GM21717 (cell line): ENCODE data around the gene ZNF718.
A peak's percentile ranks its signal among the peaks of the same experiment; 100 is the strongest.
"Not testable (repeated sequence)": the region's sequence is repeated elsewhere in the genome, so short reads cannot be mapped to it uniquely, and the experiment has no call there.

Source experiments
- ATAC-seq: cut with Tn5 transposase; IDR thresholded peaks from one replicate; pipeline ENCODE4 v1.9.1; 2021; ENCODE audit warnings: mild to moderate bottlenecking, moderate library complexity; ENCODE audit not compliant: unreplicated experiment

The ZNF718 gene

GRCh38 chr4:124275-125081 is at the start of gene ZNF718:
TSS of gene ZNF718 (plus strand) at chr4:124501. CDS start at chr4:124671, 170 bp downstream.
- ATAC-seq = peak; percentile 100

- ATAC-seq = no peak
Observed at GRCh38 chr4:85951-86350, 38.4 kb upstream of the ZNF718 start.

GRCh38 chr4:86559-87324 is 37.6 kb upstream of the ZNF718 start:
- ATAC-seq = not testable (repeated sequence)

DNA sequence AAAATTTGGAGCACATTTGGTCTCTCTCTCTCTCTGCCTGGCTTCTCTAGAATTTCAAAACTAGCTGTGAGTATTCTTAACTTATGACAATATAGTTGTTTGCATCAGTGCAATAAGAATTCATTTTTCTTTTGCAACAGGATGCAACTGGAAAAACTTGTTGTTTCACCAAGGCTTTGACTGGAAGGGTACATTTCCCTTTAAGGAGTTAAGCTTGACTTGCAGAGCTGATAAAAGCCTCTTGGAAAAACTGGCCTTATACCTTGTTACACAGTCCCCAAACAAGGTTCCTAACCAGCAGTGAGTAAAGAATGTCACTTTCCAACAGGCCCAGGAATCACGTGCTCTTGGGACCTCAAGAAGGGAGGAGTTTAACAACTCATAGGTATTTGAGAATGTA is 25.9 kb upstream of the ZNF718 start:
- ATAC-seq = no peak

- ATAC-seq = no peak
Observed at GRCh38 chr4:99863-100262, 24.4 kb upstream of the ZNF718 start.

GRCh38 chr4:107083-107443 is 17.2 kb upstream of the ZNF718 start:
- no peak for ATAC-seq

DNA sequence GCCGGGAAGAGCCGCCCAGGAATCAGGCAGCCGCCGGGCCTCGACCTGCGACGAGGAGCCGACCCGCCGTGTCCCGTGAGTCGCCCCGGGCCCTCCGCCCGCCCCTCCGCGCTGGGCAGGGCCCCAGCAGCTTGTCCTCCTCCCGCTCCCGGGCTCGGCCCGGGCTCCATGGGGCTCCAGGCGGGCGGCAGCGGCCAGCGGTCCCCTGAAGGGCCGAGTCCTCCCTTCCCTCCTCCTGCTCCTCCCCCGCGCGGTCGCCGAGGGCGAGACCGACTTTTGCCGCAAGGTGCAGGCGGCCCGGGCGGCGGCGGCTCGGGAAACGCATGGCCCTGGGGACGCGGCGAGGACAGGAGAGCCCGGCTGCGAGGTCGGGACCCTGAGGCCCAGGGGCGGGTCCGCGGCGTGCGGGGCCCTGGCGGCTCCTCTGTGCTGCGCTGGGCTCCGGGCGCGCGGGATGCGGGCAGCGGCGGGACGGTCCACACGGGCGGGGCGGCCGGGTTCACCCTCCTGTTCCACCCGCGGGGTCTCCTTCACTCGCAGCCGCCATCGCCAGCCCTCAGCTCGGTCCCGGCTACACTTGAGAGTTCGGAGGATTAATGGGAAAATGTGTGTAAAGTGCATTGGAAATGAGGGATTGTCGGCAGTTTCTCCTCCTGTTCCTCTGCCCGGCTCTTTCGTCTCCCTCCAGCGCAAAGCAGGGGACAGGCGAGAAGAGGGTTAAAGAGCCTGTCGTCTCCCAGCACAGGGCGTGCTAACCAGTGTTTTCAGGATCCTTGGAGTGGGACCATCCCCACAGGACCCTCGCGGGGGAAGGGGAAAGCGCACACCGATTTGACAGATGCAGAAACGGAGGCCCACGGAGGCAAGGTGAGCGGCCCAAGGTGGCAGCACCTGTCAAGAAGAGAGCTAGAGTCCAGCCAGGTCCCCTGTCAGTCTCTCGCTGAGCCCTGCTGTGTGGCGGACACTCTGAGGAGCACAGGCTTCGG is 16.6 kb upstream of the ZNF718 start:
- ATAC-seq = no peak

DNA sequence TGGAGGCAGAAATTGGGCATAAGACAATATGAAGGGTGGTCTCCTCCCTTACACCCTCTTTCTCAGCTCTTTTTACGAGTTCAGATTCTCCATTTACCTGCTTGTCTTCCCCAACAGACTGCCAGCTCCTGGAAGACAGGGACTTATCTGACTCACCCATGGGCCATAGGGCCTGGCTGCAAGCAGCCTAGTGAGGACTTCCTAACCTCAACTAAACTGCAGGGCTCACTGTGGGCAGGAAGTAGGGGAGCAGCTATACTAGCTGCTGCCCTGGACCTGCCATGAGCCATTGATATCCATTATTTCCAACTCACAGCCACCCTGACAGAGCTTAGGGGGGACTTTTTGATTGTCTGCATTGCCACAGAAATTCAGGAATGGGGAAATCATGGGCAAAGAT is 11.5 kb upstream of the ZNF718 start:
- ATAC-seq = no peak

DNA sequence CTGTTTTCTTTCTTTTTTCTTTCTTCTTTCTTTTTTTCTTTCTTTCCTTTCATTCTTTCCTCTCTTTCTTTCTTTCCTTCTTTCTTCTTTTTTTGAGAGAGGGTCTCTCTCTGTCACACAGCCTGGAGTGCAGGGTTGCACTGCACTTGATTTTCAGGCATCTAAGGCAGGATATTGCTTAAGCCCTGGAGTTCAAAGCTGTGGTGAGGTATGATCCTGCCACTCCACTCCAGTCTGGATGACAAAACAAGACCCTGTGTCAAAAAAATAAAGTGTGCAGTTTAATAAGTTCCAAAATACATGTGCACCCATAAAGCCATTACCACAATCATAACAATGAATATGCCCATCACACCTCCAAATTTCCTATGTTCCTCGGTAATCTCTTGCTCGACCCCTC is 10.6 kb upstream of the ZNF718 start:
- ATAC-seq = no peak

DNA sequence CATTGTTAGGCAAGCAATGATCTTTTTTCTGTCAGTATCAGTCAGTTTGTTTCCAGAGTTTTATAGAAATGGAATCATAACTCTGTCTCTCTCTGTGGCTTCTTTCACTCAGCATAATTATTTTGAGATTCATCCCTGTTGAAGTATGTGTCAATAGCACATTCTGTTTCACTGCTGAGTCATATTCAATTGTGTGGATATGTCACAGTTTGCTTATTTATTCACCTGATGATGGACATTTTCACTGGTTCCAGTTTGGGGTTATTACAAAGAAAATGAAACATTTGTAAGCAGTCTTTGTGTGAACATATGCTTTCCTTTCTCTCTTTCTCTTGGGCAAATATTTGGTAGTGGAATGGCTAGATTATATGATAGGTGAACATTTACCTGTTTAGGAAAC is 10.2 kb upstream of the ZNF718 start:
- no peak for ATAC-seq

GRCh38 chr4:116499-116898 is 7.8 kb upstream of the ZNF718 start:
- ATAC-seq = no peak

DNA sequence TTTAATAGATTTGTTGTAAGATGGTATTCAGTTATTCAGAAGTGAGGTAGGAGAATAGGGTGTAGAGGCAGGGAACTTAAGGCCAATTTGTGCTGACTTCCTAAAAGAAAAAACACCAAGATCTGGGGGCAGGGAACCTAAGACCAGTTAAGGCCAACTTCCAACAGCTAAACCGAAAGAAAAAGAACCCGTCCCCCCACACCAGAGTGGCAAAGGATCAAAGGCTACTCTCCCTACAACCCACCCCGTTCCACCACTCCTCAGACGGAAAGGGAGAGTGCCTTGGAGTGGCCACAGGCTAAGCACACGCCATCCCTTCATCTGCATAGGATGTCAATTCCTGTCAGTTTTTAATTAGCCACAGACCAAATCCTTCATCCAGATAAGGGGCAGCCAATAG is 3.7 kb upstream of the ZNF718 start:
- no peak for ATAC-seq

DNA sequence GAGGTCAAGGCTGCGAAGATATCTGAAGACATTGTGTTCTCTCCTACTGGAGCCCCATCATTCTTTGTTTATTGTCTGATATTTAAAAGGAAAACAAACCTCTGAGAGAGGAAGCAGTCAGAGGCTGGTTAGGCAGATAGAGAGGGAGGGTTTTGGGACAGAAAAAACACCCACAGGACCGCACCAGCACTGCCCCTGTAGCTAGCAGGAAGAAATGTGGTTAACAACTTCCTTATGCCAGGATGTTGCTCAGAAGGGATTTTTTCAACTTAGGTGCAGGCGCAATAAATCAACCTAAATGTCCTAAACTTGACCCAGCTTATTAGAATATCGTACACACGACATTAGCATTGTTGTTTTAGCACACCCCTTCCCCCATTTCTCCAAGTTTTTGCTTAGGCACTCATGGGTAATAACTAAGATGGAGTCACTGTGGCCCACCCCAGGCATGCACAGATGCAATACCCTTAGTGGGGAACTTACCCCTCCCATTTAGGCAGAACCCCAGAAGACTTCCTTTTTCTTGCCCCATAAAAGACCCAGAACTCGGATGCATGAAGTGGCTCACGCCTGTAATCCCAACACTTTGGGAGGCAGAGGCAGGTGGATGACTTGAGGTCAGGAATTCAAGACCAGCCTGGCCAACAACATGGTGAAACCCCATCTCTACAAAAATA is 2.8 kb upstream of the ZNF718 start:
- ATAC-seq = no peak

GRCh38 chr4:123922-124274 is 403 bp upstream of the ZNF718 start:
- not testable (repeated sequence) for ATAC-seq

DNA sequence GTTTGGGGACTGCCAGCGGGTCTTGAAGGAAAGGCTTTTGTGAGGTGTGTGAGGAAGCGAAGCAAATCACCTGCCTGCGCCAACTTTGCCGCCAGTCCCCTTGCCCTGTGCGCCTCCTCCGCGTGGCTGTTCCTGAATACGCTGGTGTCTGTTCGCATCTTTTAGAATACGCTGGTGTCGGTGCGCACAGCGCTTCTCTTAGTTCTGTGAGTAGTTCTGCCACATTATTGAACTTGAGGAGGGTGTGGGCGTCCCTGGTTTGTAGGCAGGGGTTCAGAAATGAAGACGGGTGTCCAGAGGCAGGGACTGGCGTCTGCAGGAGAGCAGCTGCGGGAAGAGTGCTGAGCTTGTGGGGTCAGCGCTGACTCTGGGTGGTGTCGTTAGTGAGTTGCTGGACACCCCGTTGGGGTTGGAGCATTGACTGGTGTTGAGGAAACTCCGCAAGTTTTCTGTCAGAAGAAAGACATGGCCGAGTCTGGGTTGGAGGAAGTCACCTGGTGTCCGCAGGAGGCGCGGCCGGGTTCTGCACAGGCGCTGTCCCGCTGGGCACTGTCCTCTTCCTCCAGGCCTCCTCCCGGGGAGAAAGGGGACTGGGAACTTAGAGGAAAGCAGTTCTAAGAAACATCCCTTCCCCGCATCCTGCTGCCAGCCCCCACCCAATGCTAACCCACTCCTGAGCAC is 930 bp downstream of the ZNF718 start:
- peak; percentile 11 for ATAC-seq

DNA sequence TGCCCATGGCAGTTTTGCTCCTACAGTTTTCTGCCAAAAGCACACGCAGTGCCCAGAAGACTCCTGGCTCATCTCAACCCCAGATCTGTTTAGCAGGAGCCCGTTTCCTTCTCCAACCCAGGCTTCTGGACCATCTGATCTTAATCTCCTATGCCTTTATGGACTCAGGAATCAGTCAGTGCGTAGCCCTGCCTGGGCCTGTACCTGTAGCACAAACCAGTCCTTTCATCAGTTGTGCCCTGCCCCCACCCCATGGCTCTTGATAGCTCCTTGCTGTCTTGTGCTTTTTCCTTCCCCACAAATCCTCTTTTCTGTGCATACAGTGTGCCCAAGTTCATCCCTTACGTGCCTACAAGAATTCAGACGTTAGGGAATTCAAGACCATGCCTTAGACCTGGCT is 1.5 kb downstream of the ZNF718 start:
- ATAC-seq = no peak

- no peak for ATAC-seq
Observed at GRCh38 chr4:132483-132882, 8.2 kb downstream of the ZNF718 start.

DNA sequence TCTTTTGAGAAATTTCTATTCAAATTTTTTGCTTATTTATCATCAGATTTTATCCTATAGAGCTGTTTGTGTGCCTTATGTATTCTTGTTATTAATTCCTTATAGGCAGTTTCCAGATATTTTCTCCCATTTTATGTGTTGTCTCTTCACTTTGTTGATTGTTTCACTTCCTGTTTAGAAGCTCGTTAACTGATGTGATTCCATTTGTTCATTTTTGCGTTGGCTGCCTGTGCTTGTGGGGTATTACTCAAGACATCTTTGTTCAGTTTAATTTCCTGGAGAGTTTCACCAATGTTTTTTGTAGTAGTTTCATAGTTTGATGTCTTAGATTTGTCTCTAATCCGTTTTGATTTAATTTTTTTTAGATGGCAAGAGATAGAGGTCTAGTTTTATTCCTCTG is 14.6 kb downstream of the ZNF718 start:
- ATAC-seq = no peak

DNA sequence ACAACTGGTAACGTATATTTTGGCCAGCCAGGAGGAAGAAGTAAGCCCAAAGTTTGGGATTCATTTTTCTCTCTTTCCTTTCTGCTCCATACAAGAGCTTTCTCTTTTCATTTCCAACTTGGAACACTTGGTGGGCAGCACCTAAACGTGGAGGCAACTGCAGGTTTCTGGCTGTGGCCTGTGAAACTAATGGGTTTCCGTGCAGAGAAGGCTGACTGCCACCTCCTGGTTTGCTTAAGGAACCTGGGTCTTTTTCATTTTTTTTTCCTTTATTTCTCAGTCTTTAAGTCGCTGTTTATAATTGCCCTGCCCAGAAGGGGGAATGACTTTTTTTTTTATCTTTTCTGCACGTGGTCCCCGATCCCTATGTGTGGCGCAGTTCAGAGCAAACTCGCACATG is 15.4 kb downstream of the ZNF718 start:
- no peak for ATAC-seq

- no peak for ATAC-seq
Observed at GRCh38 chr4:146621-147020, 22.3 kb downstream of the ZNF718 start.
